HG03064 (cell line): Measurements from ENCODE around the gene CD248.
"Not testable (repeated sequence)": the region's sequence is repeated elsewhere in the genome, so short reads cannot be mapped to it uniquely, and the experiment has no call there.

Experiments used
- ATAC-seq: cut with Tn5 transposase; IDR thresholded peaks from one replicate; pipeline ENCODE4 v1.9.1; 2021; ENCODE audit warnings: low read depth; ENCODE audit not compliant: unreplicated experiment

The CD248 gene

GRCh38 chr11:66277064-66277463 is 39.8 kb downstream of the CD248 start:
- not testable (repeated sequence) for ATAC-seq

DNA sequence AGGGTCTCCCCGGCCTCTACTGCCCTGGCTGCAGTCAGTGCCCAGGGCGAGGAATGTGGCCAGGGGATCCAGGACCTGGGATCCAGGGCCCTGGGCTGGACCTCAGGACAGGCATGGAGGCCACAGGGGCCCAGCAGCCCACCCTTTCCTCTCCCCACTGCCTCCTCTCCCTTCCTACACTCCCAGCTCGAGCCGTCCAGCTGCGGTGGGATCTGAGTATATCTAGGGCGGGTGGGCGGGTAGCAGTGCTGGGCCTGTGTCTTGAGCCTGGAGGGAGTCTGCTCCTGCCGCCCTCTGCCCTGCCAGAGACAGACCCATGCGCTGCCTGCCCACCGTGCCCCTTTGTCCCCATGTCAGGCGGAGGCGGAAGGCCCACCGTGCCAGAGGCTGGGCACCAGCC is 40.2 kb downstream of the CD248 start:
- ATAC-seq = not testable (repeated sequence)

DNA sequence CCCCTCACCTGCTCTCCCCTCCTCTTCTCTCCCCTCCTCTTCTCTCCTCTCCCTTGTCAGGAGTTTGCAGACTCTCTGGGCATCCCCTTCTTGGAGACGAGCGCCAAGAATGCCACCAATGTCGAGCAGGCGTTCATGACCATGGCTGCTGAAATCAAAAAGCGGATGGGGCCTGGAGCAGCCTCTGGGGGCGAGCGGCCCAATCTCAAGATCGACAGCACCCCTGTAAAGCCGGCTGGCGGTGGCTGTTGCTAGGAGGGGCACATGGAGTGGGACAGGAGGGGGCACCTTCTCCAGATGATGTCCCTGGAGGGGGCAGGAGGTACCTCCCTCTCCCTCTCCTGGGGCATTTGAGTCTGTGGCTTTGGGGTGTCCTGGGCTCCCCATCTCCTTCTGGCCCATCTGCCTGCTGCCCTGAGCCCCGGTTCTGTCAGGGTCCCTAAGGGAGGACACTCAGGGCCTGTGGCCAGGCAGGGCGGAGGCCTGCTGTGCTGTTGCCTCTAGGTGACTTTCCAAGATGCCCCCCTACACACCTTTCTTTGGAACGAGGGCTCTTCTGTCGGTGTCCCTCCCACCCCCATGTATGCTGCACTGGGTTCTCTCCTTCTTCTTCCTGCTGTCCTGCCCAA is 40.7 kb downstream of the CD248 start:
- no peak for ATAC-seq

DNA sequence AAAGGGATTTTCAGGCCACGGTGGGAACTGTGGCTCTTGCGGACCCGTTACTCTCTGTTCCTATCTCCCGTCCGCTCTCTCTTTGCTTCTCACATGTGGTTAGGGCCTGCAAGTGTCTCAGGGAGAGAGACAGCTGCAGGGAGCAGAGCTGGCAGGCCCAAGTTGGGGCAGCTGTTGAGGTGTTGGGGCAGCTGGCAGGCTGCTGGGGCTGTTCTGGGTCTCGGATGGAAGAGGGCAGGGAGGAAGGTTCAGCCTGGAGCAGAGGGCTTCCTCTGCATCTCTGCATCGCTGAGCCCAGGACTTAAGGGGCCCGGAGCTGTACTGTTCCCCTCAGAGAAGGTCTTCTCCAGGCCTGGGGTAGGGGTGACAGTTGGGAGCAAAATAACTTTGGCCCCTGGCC is 41.4 kb downstream of the CD248 start:
- ATAC-seq = no peak

GRCh38 chr11:66274219-66274618 is 42.6 kb downstream of the CD248 start:
- no peak for ATAC-seq

DNA sequence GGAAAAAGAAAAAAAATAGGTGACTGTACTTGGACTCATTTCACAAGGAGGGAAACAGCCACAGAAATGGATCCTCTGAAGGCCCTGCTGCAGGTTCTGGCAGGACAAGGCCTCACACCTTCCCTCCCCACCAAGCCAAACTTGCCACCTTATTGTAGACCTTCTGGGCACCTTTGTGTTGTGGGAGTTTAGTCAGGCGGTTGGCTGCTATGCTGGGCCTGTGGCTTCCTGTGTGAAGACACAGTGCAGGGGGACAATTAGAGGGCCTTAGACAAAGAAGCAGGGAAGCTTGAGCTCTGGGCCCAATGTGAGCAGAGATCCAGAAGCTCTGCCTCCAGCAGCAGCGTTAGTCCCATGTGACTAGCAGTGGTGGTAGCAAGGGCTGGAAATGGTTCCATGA is 44.2 kb downstream of the CD248 start:
- ATAC-seq = no peak

DNA sequence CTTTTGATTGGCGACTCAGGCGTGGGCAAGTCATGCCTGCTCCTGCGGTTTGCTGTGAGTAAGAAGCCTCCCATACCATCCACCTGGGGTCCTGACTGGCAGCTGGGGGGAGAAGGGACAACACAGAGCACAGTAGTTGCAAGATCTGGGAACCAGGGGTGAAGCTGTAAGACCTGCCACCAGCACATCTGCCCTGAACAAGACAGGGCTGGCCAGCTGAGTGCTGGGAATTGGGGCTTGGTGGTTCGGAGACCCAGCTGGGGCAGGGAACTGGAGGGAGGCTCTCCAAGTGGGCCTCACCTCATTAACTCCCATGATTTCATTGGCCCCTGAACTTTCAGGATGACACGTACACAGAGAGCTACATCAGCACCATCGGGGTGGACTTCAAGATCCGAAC is 45.0 kb downstream of the CD248 start:
- no peak for ATAC-seq

DNA sequence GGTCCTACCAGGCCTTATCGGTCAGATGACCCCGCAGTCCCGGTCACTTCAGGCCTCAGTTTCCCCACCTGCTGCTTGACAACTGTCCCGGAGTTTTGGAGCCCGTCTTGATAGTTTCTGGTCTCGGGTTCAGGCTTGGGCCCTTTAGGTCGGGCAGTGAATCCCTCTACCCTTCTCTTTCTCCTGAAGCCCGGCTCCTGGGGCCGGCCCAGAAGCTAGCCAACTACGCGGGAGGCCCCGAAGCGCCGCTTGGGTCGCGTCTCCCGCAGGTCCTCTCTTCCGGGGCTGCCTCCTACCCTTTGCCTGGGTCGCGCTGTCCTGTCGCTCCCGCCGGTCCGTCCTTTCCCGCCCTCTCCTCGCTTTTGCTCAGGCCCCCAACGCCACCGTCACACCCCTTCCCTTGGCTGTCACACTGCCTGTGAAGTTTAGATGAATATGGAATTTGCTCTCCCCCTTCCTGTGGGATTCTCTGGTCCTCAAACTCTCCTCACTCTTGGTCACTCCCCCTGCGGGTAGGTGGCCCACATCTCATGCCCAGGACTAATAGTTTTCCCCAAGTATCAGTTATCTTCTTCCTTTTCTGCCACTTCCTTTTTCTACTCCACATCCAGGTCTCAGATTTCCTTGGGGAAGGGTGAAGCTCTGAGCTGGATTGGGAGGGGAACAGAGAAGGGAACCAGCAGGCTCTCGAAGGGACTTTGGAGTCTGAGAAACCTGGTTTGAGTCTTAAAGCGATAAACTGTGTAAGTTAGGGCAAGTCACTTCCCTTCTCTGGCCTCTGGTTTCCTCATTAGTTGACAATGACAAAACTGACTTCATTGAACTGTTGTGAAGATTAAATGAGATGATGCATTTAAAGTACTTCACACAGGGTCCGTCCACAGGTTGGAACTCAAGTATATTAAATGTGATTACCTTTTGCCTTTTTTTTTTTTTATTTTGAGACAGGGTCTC is 47.6 kb downstream of the CD248 start:
- ATAC-seq = no peak

GRCh38 chr11:66268244-66268951 is 48.4 kb downstream of the CD248 start, which contains the start of gene RAB1B:
Gene RAB1B, plus strand, starts transcription at chr11:66268639. Its CDS starts 41 bp downstream, at chr11:66268680.
- ATAC-seq = peak; percentile 79

- peak; percentile 42 for ATAC-seq
Observed at GRCh38 chr11:66267379-66268243, 49.2 kb downstream of the CD248 start.

DNA sequence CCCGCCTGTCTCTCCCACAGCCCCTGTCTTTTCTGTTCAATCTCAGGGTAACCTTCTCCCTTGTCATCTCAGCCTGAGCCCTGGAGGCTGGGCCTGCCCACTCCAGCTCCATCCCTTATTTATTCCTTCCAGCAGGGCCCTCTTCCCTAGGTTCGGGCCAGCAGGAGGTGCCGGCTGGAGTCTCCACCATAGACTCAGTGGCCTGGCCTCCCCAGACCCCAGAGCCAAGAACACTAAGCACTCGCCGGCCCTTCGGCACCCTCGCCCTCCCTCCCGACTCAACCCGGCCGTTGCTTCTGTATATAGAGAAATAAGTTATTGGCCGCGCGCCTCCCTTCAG is 49.8 kb downstream of the CD248 start:
- no peak for ATAC-seq

- no peak for ATAC-seq
Observed at GRCh38 chr11:66266378-66267038, 50.3 kb downstream of the CD248 start.

GRCh38 chr11:66265531-66266377 is 51.1 kb downstream of the CD248 start:
- ATAC-seq = no peak

GRCh38 chr11:66264914-66265313 is 51.9 kb downstream of the CD248 start:
- ATAC-seq = no peak
